AG04450 (cell line): ENCODE data around the gene TULP4. TPM values are rescaled to one million over a fixed set of nuclear protein-coding genes. Genes with fewer than 3 reads are reported as not detected.
A peak's percentile ranks its signal among the peaks of the same experiment; 100 is the strongest.

Source experiments
- CTCF ChIA-PET: fragments of 300-600, 350-600 bp; formaldehyde crosslinking; extraction: SDS; loops from one replicate; lab custom pipeline; 2022; ENCODE audit warnings: antibody characterized with exemption, inconsistent platforms; lab: Charles Lee
- POLR2A ChIA-PET: fragments of 350-600 bp; formaldehyde crosslinking; extraction: SDS; loops from one replicate; lab custom pipeline; 2021; ENCODE audit warnings: antibody characterized with exemption, inconsistent platforms; lab: Yijun Ruan, JAX
- DNase-seq: peaks from one replicate; pipeline ENCODE4 v3.0.0-alpha.2; 2011; ENCODE audit warnings: low read depth, low spot score
- H3K27ac ChIP-seq: one replicate; pipeline ENCODE4 v1.5.1; 2012; ENCODE audit warnings: low read depth, low read length, control low read depth
- H3K27me3 ChIP-seq: one replicate; pipeline ENCODE4 v1.6.0; 2012; ENCODE audit warnings: low read length; ENCODE audit not compliant: control insufficient read depth, insufficient read depth
- H3K4me3 ChIP-seq: 2 replicates; pipeline ENCODE4 v1.5.1; 2011; ENCODE audit warnings: mild to moderate bottlenecking, low read depth, low read length, control low read depth
- H3K9me3 ChIP-seq: 2 replicates; pipeline ENCODE4 v1.5.1; 2012; ENCODE audit warnings: low read length; ENCODE audit not compliant: control insufficient read depth, insufficient read depth
- polyA plus RNA-seq: library from polyadenylated mRNA; depleted of rRNA; stranded (reverse); fragments of >200 nt; gene quantifications from 2 replicates; pipeline ENCODE4 v1.2.3, GENCODE V29; 2011
- TF ChIP-seq, protein P1 (sequence below): IDR thresholded peaks from 2 replicates; pipeline ENCODE4 v1.5.1; 2011; ENCODE audit warnings: low read depth, low read length, control low read depth, inconsistent platforms

The TULP4 gene
- polyA plus RNA-seq, 1 experiment: 15.9 TPM

DNA sequence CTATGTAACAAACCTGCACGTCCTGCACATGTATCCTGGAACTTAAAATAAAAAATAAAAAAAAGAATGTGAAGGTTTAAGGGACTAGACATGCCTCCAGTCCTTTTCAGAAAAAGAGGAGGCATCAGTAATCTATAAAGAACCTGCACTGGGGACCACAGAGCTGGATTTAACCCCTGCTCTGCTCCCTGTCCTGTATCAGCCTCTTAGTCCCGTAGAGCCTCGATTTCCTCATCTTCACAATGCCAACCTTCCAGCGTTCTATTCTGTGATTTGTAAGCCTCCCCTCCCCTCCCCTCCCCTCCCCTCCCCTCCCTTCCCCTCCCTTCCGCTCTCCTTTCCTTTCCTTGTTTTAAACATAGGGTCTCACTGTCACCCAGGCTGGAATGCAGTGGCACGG lies 216.6 kb downstream of the TULP4 start:
- no peak overlapping the region for H3K4me3 ChIP-seq
- TF ChIP-seq, protein P1, sequence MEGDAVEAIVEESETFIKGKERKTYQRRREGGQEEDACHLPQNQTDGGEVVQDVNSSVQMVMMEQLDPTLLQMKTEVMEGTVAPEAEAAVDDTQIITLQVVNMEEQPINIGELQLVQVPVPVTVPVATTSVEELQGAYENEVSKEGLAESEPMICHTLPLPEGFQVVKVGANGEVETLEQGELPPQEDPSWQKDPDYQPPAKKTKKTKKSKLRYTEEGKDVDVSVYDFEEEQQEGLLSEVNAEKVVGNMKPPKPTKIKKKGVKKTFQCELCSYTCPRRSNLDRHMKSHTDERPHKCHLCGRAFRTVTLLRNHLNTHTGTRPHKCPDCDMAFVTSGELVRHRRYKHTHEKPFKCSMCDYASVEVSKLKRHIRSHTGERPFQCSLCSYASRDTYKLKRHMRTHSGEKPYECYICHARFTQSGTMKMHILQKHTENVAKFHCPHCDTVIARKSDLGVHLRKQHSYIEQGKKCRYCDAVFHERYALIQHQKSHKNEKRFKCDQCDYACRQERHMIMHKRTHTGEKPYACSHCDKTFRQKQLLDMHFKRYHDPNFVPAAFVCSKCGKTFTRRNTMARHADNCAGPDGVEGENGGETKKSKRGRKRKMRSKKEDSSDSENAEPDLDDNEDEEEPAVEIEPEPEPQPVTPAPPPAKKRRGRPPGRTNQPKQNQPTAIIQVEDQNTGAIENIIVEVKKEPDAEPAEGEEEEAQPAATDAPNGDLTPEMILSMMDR: no peak
- peaks cover 10% of the 10 kb centered on the region for H3K27me3 ChIP-seq
- peaks cover 7% of the 10 kb centered on the region; the same call in 1 of the 2 replicates for H3K9me3 ChIP-seq
- no peak overlapping the region for H3K27ac ChIP-seq
- no peak for DNase-seq
- CTCF ChIA-PET: interaction anchor here (0.6 kb wide), 1 partner anchor 20 kb away, joined by 3 read pairs; no protein-coding TSS in a partner anchor
- POLR2A ChIA-PET: no interaction called here

DNA sequence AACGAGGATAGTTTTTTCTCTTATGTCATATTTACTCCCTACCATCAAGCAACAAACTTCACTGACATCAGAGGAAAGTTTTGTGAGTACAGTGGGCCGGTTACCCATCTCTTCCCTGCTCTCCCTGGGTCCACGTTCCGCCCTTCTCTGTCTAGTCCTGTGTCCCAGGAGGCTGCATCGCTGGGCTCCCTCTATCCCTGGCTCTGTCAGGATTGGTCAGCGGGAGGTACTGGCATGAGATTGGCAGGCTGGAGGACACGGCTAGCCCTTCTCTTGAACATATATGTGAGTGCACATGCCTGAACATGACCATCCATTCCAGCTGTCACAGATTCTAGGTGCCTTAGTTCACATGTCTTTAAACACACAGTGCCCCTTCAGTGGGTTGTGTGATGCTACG lies 217.4 kb downstream of the TULP4 start:
- peaks cover 7% of the 10 kb centered on the region for H3K27me3 ChIP-seq
- H3K9me3 ChIP-seq: no peaks in the 10 kb centered on the region
- no peak overlapping the region for H3K4me3 ChIP-seq
- TF ChIP-seq, protein P1: no peak
- no peak overlapping the region for H3K27ac ChIP-seq
- ChIA-PET CTCF (interaction anchor here (0.9 kb wide), 1 partner anchor 11 kb away, joined by 3 read pairs; no protein-coding TSS in a partner anchor), POLR2A (no interaction called here)
- no peak for DNase-seq

DNA sequence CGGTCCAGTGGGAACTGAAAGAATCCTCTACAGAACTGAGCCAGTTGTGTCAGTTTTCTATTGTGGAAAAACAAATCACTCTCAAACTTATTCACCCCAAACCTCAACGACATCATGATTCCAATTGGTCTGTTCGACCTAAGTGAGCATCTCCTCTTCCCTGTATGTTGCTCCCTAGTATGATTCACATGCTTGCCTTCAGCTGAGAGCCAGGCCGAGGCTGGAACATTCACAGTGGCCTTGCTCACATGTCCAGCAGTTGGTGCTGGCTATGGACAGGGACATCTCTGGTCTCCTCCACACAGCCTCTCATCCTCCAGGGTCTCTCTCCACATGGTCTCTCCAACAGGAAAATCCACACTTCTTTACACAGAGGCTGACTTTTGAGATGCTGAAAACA lies 219.3 kb downstream of the TULP4 start:
- CTCF ChIA-PET: no interaction called here
- Histone ChIP-seq H3K27me3 (peaks cover 7% of the 10 kb centered on the region), H3K4me3 (no peak overlapping the region), H3K27ac (no peak overlapping the region), H3K9me3 (no peaks in the 10 kb centered on the region)
- TF ChIP-seq, protein P1: no peak
- POLR2A ChIA-PET: no interaction called here
- DNase-seq: no peak

DNA sequence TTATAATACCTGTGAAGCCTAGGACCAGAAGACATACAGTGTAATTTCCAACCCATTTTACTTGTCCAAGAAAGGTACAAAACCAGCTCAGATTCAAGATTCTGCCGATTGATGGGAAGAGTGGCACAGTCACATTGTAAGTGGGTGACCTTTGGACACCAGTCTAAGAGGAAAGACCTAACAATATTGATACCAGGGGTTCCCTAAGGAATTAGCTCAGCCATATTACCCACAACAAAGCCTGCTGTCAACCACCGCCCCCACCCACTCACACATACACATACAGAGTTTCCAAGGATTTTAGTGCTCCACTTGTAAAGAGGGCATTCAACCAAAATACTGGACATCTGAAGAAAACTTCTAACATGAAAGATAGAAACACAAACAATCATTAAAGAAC lies 219.7 kb downstream of the TULP4 start:
- ChIA-PET POLR2A (no interaction called here), CTCF (no interaction called here)
- Histone ChIP-seq H3K27ac (no peak overlapping the region), H3K9me3 (no peaks in the 10 kb centered on the region), H3K4me3 (no peak overlapping the region), H3K27me3 (peaks cover 7% of the 10 kb centered on the region)
- no peak for DNase-seq
- TF ChIP-seq, protein P1: no peak

DNA sequence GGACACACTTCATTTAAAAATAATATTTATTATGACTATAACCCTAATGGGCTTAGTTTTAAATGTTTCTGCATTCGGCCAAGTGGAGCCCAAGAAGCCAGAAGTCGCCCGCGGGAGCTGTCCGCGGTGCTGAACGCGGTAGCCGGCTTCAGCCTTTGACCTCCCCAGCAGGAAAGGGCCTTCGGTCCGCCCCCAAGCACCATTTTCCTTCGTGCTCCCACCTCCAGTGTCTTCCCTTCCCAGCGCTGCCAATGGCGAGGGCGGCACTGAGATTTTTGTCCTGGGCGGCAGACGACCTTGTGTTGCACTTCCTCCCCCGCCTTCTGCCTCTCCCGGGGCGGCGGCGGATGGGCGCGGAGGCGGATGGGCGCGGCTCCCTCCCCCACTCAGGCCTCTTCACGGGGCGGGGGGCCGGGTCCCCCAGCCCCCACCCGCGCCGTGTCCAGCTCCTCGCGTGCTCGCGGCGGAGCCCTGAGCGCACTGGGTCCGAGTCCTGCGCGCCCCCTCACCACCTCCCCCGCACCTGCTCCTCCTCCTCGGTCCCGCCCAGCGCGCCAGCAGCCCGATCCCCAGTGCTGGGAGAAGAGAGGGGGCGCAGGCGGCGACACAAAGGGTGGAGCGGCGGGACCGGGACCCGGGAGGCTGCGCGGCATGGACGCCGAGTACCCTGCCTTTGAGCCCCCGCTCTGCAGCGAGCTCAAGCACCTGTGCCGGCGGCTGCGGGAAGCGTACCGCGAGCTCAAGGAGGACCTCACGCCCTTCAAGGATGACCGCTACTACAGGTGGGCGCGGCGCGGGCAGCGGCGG lies 224.0 kb downstream of the TULP4 start:
- no peak overlapping the region for H3K27ac ChIP-seq
- CTCF ChIA-PET: interaction anchor here (0.9 to 1.5 kb wide), 3 partner anchors 14 to 315 kb away, joined by 3 to 8 read pairs (median 3); no protein-coding TSS in a partner anchor
- no peaks in the 10 kb centered on the region for H3K9me3 ChIP-seq
- H3K4me3 ChIP-seq: peak overlapping the region; percentile 65
- TF ChIP-seq, protein P1: no peak
- peaks cover 11% of the 10 kb centered on the region for H3K27me3 ChIP-seq
- POLR2A ChIA-PET: no interaction called here
- no peak for DNase-seq
